ENCODE data around the gene ERVFRD-1. TPM values are rescaled to one million over a fixed set of nuclear protein-coding genes. Genes with fewer than 3 reads are reported as not detected.

Gene ERVFRD-1
- total RNA-seq, 1 experiment from 2014 or later = not detected

- intact Hi-C loops (cut with micrococcal nuclease) = no loop called here
- Histone ChIP-seq H4K20me1 (ENCODE audit: low read length) (no peaks in the 10 kb centered on the region; the same call in 1 of the 2 replicates), H3K27ac (ENCODE audit: low read length) (no peak overlapping the region), H3K9me3 (ENCODE audit: low read length) (no peaks in the 10 kb centered on the region), H3F3A (ENCODE audit: low read length, unreplicated experiment) (no peaks in the 10 kb centered on the region), H3K9me2 (replicated peaks; ENCODE audit: low read length) (no peaks in the 10 kb centered on the region), H3K27me3 (ENCODE audit: low read length) (no peaks in the 10 kb centered on the region), H3K9ac (ENCODE audit: low read length) (no peak overlapping the region), H2AFZ (ENCODE audit: low read length) (no peak overlapping the region), H3K4me3 (ENCODE audit: low read length) (no peak overlapping the region), H3K36me3 (ENCODE audit: low read depth, low read length) (peaks cover 11% of the 10 kb centered on the region), H3K4me2 (ENCODE audit: low read length) (no peak overlapping the region), H3K4me1 (ENCODE audit: insufficient read depth, low read length) (no peaks in the 10 kb centered on the region), H3K79me2 (ENCODE audit: low read length) (peaks cover 100% of the 10 kb centered on the region)
- ATAC-seq = no peak
- no peak for DNase-seq
- BruUV-seq (replicated peaks) = no TSS peak
- ChIA-PET CTCF (no interaction called here), POLR2A (ENCODE audit: unreplicated experiment) (no interaction called here)
- no peak for TF ChIP-seq EZH2phosphoT487 (IDR thresholded peaks at IDR 0.05; ENCODE audit: borderline replicate concordance, low read length)
- no peak for TF ChIP-seq CTCF (conservative IDR thresholded peaks at IDR 0.05; ENCODE audit: low read depth, low read length)
- no peak for TF ChIP-seq EZH2 (IDR thresholded peaks at IDR 0.05; ENCODE audit: low read length, unreplicated experiment)
Measured at GRCh38 chr6:11101417-11101816, 10.1 kb downstream of the ERVFRD-1 start.

- Histone ChIP-seq H3K4me1 (ENCODE audit: insufficient read depth, low read length) (peaks cover 12% of the 10 kb centered on the region), H3F3A (ENCODE audit: low read length, unreplicated experiment) (no peaks in the 10 kb centered on the region), H3K9ac (ENCODE audit: low read length) (no peak overlapping the region), H3K9me3 (ENCODE audit: low read length) (no peaks in the 10 kb centered on the region), H3K4me2 (ENCODE audit: low read length) (no peak overlapping the region), H3K27me3 (ENCODE audit: low read length) (no peaks in the 10 kb centered on the region), H3K4me3 (ENCODE audit: low read length) (no peak overlapping the region), H3K79me2 (ENCODE audit: low read length) (peaks cover 89% of the 10 kb centered on the region), H3K36me3 (ENCODE audit: low read depth, low read length) (peaks cover 8% of the 10 kb centered on the region), H3K27ac (ENCODE audit: low read length) (no peak overlapping the region), H4K20me1 (ENCODE audit: low read length) (no peaks in the 10 kb centered on the region; the same call in 1 of the 2 replicates), H3K9me2 (replicated peaks; ENCODE audit: low read length) (no peaks in the 10 kb centered on the region), H2AFZ (ENCODE audit: low read length) (no peak overlapping the region)
- TF ChIP-seq EZH2 (IDR thresholded peaks at IDR 0.05; ENCODE audit: low read length, unreplicated experiment) (no peak), CTCF (conservative IDR thresholded peaks at IDR 0.05; ENCODE audit: low read depth, low read length) (no peak), EZH2phosphoT487 (IDR thresholded peaks at IDR 0.05; ENCODE audit: borderline replicate concordance, low read length) (no peak)
- intact Hi-C loops (cut with micrococcal nuclease) = loop anchor here (10.0 kb wide), 1 partner anchor 137 kb away; the partner anchor contains the start of gene NEDD9
- ATAC-seq (no peak), DNase-seq (no peak)
- POLR2A ChIA-PET (ENCODE audit: unreplicated experiment) = no interaction called here
- no TSS peak for BruUV-seq (replicated peaks)
- CTCF ChIA-PET = no interaction called here
Measured at GRCh38 chr6:11098004-11098403, 13.5 kb downstream of the ERVFRD-1 start.

GRCh38 chr6:11097476-11097875 is 14.0 kb downstream of the ERVFRD-1 start:
- no TSS peak for BruUV-seq (replicated peaks)
- Histone ChIP-seq H3F3A (ENCODE audit: low read length, unreplicated experiment) (no peaks in the 10 kb centered on the region), H3K9me2 (replicated peaks; ENCODE audit: low read length) (no peaks in the 10 kb centered on the region), H3K27me3 (ENCODE audit: low read length) (no peaks in the 10 kb centered on the region), H3K4me2 (ENCODE audit: low read length) (no peak overlapping the region), H4K20me1 (ENCODE audit: low read length) (no peaks in the 10 kb centered on the region; the same call in 1 of the 2 replicates), H3K4me1 (ENCODE audit: insufficient read depth, low read length) (peaks cover 18% of the 10 kb centered on the region), H3K36me3 (ENCODE audit: low read depth, low read length) (peaks cover 6% of the 10 kb centered on the region), H2AFZ (ENCODE audit: low read length) (no peak overlapping the region), H3K79me2 (ENCODE audit: low read length) (peaks cover 84% of the 10 kb centered on the region), H3K9me3 (ENCODE audit: low read length) (no peaks in the 10 kb centered on the region), H3K27ac (ENCODE audit: low read length) (no peak overlapping the region), H3K9ac (ENCODE audit: low read length) (no peak overlapping the region), H3K4me3 (ENCODE audit: low read length) (no peak overlapping the region)
- no peak for TF ChIP-seq EZH2phosphoT487 (IDR thresholded peaks at IDR 0.05; ENCODE audit: borderline replicate concordance, low read length)
- no peak for TF ChIP-seq CTCF (conservative IDR thresholded peaks at IDR 0.05; ENCODE audit: low read depth, low read length)
- TF ChIP-seq EZH2 (IDR thresholded peaks at IDR 0.05; ENCODE audit: low read length, unreplicated experiment) = no peak
- intact Hi-C loops (cut with micrococcal nuclease) = loop anchor here (10.0 kb wide), 1 partner anchor 137 kb away; the partner anchor contains the start of gene NEDD9
- POLR2A ChIA-PET (ENCODE audit: unreplicated experiment) = no interaction called here
- DNase-seq (no peak), ATAC-seq (no peak)
- CTCF ChIA-PET = no interaction called here
